Neural cell (in vitro differentiated cells): ENCODE results near the gene CDRT4. TPM values are rescaled to one million over a fixed set of nuclear protein-coding genes. Genes with fewer than 3 reads are reported as not detected.

ENCODE experiments used
- H2AFZ ChIP-seq: fragments of 200-600, 300-800 bp; sonication (generic), shearing (Covaris generic); 2 replicates; pipeline ENCODE4 v1.6.0; 2014; ENCODE audit warnings: low read depth, mild to moderate bottlenecking, antibody characterized with exemption, low read length, moderate library complexity
- H3F3A ChIP-seq: fragments of 200-600 bp; shearing (Covaris generic); 2 replicates; pipeline ENCODE4 v1.6.1; 2016; ENCODE audit warnings: mild to moderate bottlenecking, moderate library complexity, mixed read lengths, antibody characterized with exemption, low read length; ENCODE audit not compliant: insufficient read depth, poor library complexity, severe bottlenecking
- H3K27ac ChIP-seq: fragments of 200-600, 300-800 bp; sonication (generic), shearing (Covaris generic); 2 replicates; pipeline ENCODE4 v1.5.1; 2014; ENCODE audit warnings: mild to moderate bottlenecking, low read length, moderate library complexity
- H3K27me3 ChIP-seq: fragments of 300-800, 200-600 bp; sonication (generic), shearing (Covaris generic); 2 replicates; pipeline ENCODE4 v1.6.0; 2014; ENCODE audit warnings: mild to moderate bottlenecking, low read depth, low read length, moderate library complexity; ENCODE audit not compliant: insufficient read depth
- H3K36me3 ChIP-seq: fragments of 300-800, 200-600 bp; sonication (generic), shearing (Covaris generic); 2 replicates; pipeline ENCODE4 v1.5.1; 2014; ENCODE audit warnings: mild to moderate bottlenecking, antibody characterized with exemption, low read length, moderate library complexity; ENCODE audit not compliant: insufficient read depth
- H3K4me2 ChIP-seq: fragments of 300-800, 200-600 bp; sonication (generic), shearing (Covaris generic); 2 replicates; pipeline ENCODE4 v1.6.0; 2014; ENCODE audit warnings: mild to moderate bottlenecking, low read length
- H3K4me3 ChIP-seq: fragments of 300-800, 200-600 bp; sonication (generic), shearing (Covaris generic); 2 replicates; pipeline ENCODE4 v1.5.1; 2014; ENCODE audit warnings: mild to moderate bottlenecking, low read length, moderate library complexity
- H3K79me2 ChIP-seq: fragments of 200-600 bp; shearing (Covaris generic); replicated peaks from 2 replicates; pipeline ENCODE4 v1.6.0; 2014; ENCODE audit warnings: mild to moderate bottlenecking, low read length, moderate library complexity; ENCODE audit not compliant: insufficient read depth
- H3K9ac ChIP-seq: fragments of 300-800, 200-600 bp; sonication (generic), shearing (Covaris generic); 2 replicates; pipeline ENCODE4 v1.6.1; 2016; ENCODE audit warnings: mild to moderate bottlenecking, low read length, mixed read lengths
- H3K9me2 ChIP-seq: fragments of 200-600 bp; shearing (Covaris generic); 2 replicates; pipeline ENCODE4 v1.6.1; 2016; ENCODE audit warnings: mild to moderate bottlenecking, low read length, mixed read lengths; ENCODE audit not compliant: insufficient read depth
- H3K9me3 ChIP-seq: fragments of 200-600, 300-800 bp; sonication (generic), shearing (Covaris generic); 2 replicates; pipeline ENCODE4 v1.6.1; 2016; ENCODE audit warnings: mild to moderate bottlenecking, mixed run types, low read length, moderate library complexity, mixed read lengths
- H4K20me1 ChIP-seq: fragments of 200-600 bp; shearing (Covaris generic); 2 replicates; pipeline ENCODE4 v1.6.1; 2016; ENCODE audit warnings: mild to moderate bottlenecking, mixed run types; ENCODE audit not compliant: insufficient read depth
- EP300 ChIP-seq: fragments of 450-650 bp; conservative IDR thresholded peaks from 2 replicates; pipeline ENCODE4 v1.6.1; 2014; ENCODE audit warnings: antibody characterized with exemption, mild to moderate bottlenecking, moderate library complexity; ENCODE audit not compliant: poor library complexity, severe bottlenecking
- EZH2 ChIP-seq: fragments of 200-600, 300-800 bp; shearing (Covaris generic), sonication (generic); IDR thresholded peaks from 2 replicates; pipeline ENCODE4 v1.6.1; 2014; ENCODE audit warnings: antibody characterized with exemption, low read length, borderline replicate concordance, mild to moderate bottlenecking; ENCODE audit not compliant: insufficient read depth, poor library complexity, severe bottlenecking
- MXI1 ChIP-seq: fragments of 450-650 bp; conservative IDR thresholded peaks from 2 replicates; pipeline ENCODE4 v1.6.1; 2014; ENCODE audit warnings: antibody characterized with exemption, mild to moderate bottlenecking; ENCODE audit not compliant: poor library complexity, severe bottlenecking
- POLR2AphosphoS5 ChIP-seq: IDR thresholded peaks from 2 replicates; pipeline ENCODE4 v1.6.1; 2012
- RAD21 ChIP-seq: fragments of 450-650 bp; conservative IDR thresholded peaks from 2 replicates; pipeline ENCODE4 v1.6.1; 2014; ENCODE audit warnings: antibody characterized with exemption, mild to moderate bottlenecking, moderate library complexity
- SMC3 ChIP-seq: fragments of 450-650 bp; conservative IDR thresholded peaks from 2 replicates; pipeline ENCODE4 v1.6.1; 2014; ENCODE audit warnings: antibody characterized with exemption, mild to moderate bottlenecking, moderate library complexity; ENCODE audit not compliant: poor library complexity
- TAF1 ChIP-seq: IDR thresholded peaks from 2 replicates; pipeline ENCODE4 v1.6.1; 2012; ENCODE audit warnings: low read depth
- polyA plus RNA-seq: library from polyadenylated mRNA; depleted of rRNA; stranded (reverse); fragments of >200 nt; gene quantifications from 2 replicates; pipeline ENCODE4 v1.2.3, GENCODE V29; 2014
- TF ChIP-seq, protein P1 (sequence below): IDR thresholded peaks from 2 replicates; pipeline ENCODE4 v1.6.1; 2012; ENCODE audit warnings: borderline replicate concordance
- TF ChIP-seq, protein P2 (sequence below): fragments of 450-650 bp; IDR thresholded peaks from 2 replicates; pipeline ENCODE4 v1.5.1; 2014; ENCODE audit warnings: antibody characterized with exemption, mild to moderate bottlenecking, moderate library complexity; ENCODE audit not compliant: poor library complexity, severe bottlenecking

CDRT4 gene
- polyA plus RNA-seq, 1 donor from 2014 or later = 22.5 TPM

DNA sequence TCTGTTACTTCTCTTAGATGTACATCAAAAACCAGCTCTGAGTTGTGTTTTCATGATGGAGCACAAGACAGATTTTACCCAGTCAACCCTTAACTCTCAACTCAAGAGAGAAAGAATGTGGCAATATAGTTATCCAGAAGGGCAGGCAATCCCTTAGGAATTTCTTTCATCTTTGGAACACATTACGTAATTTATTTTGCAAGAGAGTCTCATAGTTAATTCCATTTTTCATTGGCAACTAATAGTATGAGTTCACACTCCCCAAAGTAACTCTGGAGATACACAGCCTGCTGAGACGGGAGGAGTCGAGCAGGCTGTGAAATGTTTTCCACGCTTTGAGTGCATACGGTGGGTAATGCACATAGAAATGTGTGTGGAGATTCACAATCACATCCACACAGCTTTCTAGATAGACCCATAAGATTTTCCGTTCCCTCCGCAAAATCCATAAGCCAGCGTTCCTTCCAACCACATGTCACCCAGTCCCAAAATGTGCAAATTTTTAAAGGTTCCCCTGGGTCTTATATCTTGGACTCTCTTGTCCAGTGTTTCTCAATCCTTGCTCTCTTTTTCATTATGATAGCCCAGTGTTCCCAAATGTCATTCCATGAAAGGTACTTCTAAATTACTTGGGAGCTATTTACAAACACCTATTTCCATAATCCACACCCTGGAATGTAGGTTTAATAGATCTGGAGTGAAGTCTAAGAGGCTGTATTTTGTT, 8.4 kb upstream of the CDRT4 start:
- TF ChIP-seq TAF1 (no peak), RAD21 (no peak), EZH2 (no peak), POLR2AphosphoS5 (no peak), MXI1 (no peak), EP300 (no peak), SMC3 (no peak)
- TF ChIP-seq, protein P1, sequence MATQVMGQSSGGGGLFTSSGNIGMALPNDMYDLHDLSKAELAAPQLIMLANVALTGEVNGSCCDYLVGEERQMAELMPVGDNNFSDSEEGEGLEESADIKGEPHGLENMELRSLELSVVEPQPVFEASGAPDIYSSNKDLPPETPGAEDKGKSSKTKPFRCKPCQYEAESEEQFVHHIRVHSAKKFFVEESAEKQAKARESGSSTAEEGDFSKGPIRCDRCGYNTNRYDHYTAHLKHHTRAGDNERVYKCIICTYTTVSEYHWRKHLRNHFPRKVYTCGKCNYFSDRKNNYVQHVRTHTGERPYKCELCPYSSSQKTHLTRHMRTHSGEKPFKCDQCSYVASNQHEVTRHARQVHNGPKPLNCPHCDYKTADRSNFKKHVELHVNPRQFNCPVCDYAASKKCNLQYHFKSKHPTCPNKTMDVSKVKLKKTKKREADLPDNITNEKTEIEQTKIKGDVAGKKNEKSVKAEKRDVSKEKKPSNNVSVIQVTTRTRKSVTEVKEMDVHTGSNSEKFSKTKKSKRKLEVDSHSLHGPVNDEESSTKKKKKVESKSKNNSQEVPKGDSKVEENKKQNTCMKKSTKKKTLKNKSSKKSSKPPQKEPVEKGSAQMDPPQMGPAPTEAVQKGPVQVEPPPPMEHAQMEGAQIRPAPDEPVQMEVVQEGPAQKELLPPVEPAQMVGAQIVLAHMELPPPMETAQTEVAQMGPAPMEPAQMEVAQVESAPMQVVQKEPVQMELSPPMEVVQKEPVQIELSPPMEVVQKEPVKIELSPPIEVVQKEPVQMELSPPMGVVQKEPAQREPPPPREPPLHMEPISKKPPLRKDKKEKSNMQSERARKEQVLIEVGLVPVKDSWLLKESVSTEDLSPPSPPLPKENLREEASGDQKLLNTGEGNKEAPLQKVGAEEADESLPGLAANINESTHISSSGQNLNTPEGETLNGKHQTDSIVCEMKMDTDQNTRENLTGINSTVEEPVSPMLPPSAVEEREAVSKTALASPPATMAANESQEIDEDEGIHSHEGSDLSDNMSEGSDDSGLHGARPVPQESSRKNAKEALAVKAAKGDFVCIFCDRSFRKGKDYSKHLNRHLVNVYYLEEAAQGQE = no peak
- TF ChIP-seq, protein P2, sequence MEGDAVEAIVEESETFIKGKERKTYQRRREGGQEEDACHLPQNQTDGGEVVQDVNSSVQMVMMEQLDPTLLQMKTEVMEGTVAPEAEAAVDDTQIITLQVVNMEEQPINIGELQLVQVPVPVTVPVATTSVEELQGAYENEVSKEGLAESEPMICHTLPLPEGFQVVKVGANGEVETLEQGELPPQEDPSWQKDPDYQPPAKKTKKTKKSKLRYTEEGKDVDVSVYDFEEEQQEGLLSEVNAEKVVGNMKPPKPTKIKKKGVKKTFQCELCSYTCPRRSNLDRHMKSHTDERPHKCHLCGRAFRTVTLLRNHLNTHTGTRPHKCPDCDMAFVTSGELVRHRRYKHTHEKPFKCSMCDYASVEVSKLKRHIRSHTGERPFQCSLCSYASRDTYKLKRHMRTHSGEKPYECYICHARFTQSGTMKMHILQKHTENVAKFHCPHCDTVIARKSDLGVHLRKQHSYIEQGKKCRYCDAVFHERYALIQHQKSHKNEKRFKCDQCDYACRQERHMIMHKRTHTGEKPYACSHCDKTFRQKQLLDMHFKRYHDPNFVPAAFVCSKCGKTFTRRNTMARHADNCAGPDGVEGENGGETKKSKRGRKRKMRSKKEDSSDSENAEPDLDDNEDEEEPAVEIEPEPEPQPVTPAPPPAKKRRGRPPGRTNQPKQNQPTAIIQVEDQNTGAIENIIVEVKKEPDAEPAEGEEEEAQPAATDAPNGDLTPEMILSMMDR = no peak
- Histone ChIP-seq H3K4me3 (no peak overlapping the region), H3K27me3 (no peaks in the 10 kb centered on the region), H3K9me3 (no peaks in the 10 kb centered on the region), H3K79me2 (no peaks in the 10 kb centered on the region), H2AFZ (no peak overlapping the region), H3K4me2 (no peak overlapping the region), H4K20me1 (no peaks in the 10 kb centered on the region), H3K9ac (no peak overlapping the region), H3K36me3 (no peaks in the 10 kb centered on the region), H3K9me2 (no peaks in the 10 kb centered on the region), H3K27ac (no peak overlapping the region), H3F3A (no peaks in the 10 kb centered on the region)

- Histone ChIP-seq H4K20me1 (no peaks in the 10 kb centered on the region), H3K4me3 (no peak overlapping the region), H3K36me3 (no peaks in the 10 kb centered on the region), H3K9me2 (no peaks in the 10 kb centered on the region), H3K4me2 (no peak overlapping the region), H3K27ac (no peak overlapping the region), H2AFZ (no peak overlapping the region), H3F3A (no peaks in the 10 kb centered on the region), H3K9me3 (no peaks in the 10 kb centered on the region), H3K79me2 (no peaks in the 10 kb centered on the region), H3K27me3 (no peaks in the 10 kb centered on the region), H3K9ac (no peak overlapping the region)
- no peak for TF ChIP-seq EZH2
- TF ChIP-seq SMC3 = no peak
- TF ChIP-seq RAD21 = no peak
- TF ChIP-seq, protein P2 = no peak
- TF ChIP-seq MXI1 = no peak
- TF ChIP-seq TAF1 = no peak
- TF ChIP-seq, protein P1 = no peak
- no peak for TF ChIP-seq EP300
- TF ChIP-seq POLR2AphosphoS5 = no peak
Measured at GRCh38 chr17:15472891-15473290, 5.5 kb upstream of the CDRT4 start.
